ENCODE measurements around the gene GALNT10.

The GALNT10 gene

DNA sequence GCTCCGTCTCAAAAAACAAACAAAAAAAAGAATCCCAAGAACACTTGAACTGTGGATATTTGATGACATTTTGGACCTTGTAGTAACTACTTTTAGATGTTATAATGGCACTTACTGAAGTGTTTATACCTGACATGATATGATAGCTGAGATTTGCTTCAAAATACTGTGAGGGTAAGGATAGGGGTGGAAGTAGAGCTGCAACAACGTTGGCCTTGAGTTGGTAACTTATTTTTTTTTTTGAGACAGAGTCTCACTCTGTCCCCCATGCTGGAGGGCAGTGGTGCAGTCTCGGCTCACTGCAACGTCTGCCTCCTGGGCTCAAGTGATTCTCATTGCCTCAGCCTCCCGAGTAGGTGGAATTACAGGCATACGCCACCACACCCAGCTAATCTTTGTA, 224.6 kb downstream of the GALNT10 start:
- DNase-seq (ENCODE audit: low spot score) = no peak
- TF ChIP-seq, protein P1, sequence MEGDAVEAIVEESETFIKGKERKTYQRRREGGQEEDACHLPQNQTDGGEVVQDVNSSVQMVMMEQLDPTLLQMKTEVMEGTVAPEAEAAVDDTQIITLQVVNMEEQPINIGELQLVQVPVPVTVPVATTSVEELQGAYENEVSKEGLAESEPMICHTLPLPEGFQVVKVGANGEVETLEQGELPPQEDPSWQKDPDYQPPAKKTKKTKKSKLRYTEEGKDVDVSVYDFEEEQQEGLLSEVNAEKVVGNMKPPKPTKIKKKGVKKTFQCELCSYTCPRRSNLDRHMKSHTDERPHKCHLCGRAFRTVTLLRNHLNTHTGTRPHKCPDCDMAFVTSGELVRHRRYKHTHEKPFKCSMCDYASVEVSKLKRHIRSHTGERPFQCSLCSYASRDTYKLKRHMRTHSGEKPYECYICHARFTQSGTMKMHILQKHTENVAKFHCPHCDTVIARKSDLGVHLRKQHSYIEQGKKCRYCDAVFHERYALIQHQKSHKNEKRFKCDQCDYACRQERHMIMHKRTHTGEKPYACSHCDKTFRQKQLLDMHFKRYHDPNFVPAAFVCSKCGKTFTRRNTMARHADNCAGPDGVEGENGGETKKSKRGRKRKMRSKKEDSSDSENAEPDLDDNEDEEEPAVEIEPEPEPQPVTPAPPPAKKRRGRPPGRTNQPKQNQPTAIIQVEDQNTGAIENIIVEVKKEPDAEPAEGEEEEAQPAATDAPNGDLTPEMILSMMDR (IDR thresholded peaks at IDR 0.05; ENCODE audit: extremely low read depth, insufficient read depth, missing control alignments) = no peak
- in situ Hi-C loops (cut with MboI; ENCODE audit: low pct_unique_long_range_greater_than_20kb, low sequenced_read_pairs, unreplicated experiment) = loop anchor here (10.0 kb wide), 1 partner anchor 350 kb away; no protein-coding TSS in a partner anchor

DNA sequence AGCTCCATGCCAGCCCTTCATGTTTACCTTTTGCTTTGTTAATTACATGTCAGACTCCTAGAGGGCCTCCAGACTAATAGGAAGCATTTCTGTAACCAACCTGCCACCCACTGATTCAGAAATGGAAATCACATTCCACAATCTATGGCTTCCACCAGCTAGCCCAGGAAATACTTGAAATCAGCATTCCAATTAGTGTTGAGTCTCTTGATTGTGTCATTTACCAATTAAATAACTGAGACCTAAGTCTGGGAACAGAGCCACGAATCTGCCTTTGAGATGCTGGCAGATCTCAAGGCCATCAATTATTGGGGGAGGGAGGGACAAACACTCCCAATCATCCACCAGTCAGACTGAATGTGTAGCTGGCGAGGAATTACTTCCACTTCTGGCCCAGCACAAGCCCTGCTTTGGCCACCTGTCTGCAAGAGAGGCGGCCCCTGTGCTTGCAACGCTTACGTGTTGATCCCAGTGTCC, 227.8 kb downstream of the GALNT10 start:
- TF ChIP-seq, protein P1 (IDR thresholded peaks at IDR 0.05; ENCODE audit: extremely low read depth, insufficient read depth, missing control alignments) = no peak
- in situ Hi-C loops (cut with MboI; ENCODE audit: low pct_unique_long_range_greater_than_20kb, low sequenced_read_pairs, unreplicated experiment) = loop anchor here (10.0 kb wide), 1 partner anchor 354 kb away; no protein-coding TSS in a partner anchor
- no peak for DNase-seq (ENCODE audit: low spot score)

DNA sequence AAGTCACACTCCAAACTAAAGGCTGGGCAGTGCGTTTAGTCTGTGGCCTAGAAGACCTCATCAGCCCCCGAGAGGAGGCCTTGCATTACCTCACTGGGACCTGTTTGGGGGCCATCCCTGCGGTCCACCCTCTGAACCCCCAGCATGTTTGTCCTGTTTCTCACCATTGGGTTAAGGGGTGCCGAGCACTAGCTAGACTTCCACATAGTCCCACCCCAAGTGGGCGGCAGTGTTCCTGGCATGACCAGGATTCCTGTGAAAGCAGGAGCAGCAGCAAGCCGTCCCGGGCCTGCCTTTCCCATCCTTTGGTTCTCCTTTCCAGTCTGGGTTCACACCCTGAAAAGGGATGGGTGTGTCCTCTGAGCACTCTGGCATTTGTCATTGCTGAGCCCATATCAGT, 228.7 kb downstream of the GALNT10 start:
- DNase-seq (ENCODE audit: low spot score) = no peak
- in situ Hi-C loops (cut with MboI; ENCODE audit: low pct_unique_long_range_greater_than_20kb, low sequenced_read_pairs, unreplicated experiment) = loop anchor here (10.0 kb wide), 1 partner anchor 354 kb away; no protein-coding TSS in a partner anchor
- TF ChIP-seq, protein P1 (IDR thresholded peaks at IDR 0.05; ENCODE audit: extremely low read depth, insufficient read depth, missing control alignments) = no peak

DNA sequence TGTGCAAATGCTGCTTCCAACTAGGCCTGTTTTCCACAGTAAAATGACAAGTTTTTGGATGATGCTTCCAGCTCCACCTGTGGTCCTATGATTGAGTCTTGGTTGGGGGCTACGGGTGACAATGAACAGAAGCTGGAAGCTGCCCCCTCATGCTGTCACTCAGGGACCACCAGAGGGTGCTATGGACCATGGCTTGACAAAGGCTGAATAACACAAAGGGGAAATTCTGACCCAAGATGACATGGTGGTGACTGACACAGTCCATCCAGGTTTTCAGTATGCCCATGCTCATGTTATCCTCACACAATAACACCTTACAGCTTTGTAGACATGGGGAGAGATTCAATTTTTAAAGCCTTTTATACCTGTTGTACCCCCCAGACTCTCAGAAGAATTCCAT, 231.3 kb downstream of the GALNT10 start:
- in situ Hi-C loops (cut with MboI; ENCODE audit: low pct_unique_long_range_greater_than_20kb, low sequenced_read_pairs, unreplicated experiment) = no loop called here
- DNase-seq (ENCODE audit: low spot score) = peak; percentile 45

DNA sequence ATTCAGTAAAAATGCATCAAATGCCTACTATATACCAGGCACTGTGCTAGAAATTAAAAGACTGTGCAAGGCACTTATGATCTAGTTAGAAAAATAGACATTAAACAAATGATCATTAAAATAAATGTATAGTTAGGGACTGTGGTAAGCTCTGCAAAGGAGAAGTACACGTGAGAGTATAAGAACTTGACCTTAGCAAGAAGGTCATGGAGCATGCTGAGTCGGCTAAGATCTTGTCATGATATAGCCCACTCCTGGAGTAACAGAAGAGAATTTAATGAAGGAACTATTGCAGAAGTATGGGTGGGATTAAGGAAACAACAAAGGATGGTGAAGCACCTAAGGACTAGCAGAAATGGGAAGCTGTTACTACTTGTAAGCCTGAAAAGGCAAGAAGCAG, 231.8 kb downstream of the GALNT10 start:
- no peak for DNase-seq (ENCODE audit: low spot score)
- TF ChIP-seq, protein P1 (IDR thresholded peaks at IDR 0.05; ENCODE audit: extremely low read depth, insufficient read depth, missing control alignments) = no peak
- in situ Hi-C loops (cut with MboI; ENCODE audit: low pct_unique_long_range_greater_than_20kb, low sequenced_read_pairs, unreplicated experiment) = no loop called here

More for the DNA sequence above, 231.3 kb downstream of the GALNT10 start:
- TF ChIP-seq, protein P1 (IDR thresholded peaks at IDR 0.05; ENCODE audit: extremely low read depth, insufficient read depth, missing control alignments) = peak; percentile 51

DNA sequence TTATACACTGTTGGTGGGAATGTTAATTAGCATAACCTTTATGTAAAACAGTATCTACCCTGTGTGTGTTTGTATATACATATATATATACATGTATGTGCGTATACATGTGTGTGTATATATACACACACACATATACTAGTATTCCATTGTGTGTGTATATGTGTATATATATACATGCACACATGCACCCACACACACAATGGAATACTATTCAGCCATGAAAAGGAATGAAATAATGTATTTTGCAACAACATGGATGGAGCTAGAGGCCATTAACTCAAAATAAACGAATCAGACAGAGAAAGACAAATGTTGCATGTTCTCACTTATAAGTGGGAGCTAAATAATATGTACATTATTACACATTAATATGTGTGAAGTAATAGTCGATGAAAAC, 237.7 kb downstream of the GALNT10 start:
- TF ChIP-seq, protein P1 (IDR thresholded peaks at IDR 0.05; ENCODE audit: extremely low read depth, insufficient read depth, missing control alignments) = no peak
- in situ Hi-C loops (cut with MboI; ENCODE audit: low pct_unique_long_range_greater_than_20kb, low sequenced_read_pairs, unreplicated experiment) = no loop called here
- no peak for DNase-seq (ENCODE audit: low spot score)

Measured in GM13977 (cell line).